HG02759 (cell line): Measurements from ENCODE around the gene INSL4.

Source experiments
- ATAC-seq: cut with Tn5 transposase; IDR thresholded peaks from one replicate; pipeline ENCODE4 v1.9.1; 2021; ENCODE audit warnings: mild to moderate bottlenecking, moderate library complexity; ENCODE audit not compliant: unreplicated experiment

INSL4 gene

GRCh38 chr9:5231212-5231611, at the start of gene INSL4:
Gene INSL4, plus strand, starts transcription at chr9:5231419. Its CDS starts 105 bp downstream, at chr9:5231524.
- no peak for ATAC-seq

DNA sequence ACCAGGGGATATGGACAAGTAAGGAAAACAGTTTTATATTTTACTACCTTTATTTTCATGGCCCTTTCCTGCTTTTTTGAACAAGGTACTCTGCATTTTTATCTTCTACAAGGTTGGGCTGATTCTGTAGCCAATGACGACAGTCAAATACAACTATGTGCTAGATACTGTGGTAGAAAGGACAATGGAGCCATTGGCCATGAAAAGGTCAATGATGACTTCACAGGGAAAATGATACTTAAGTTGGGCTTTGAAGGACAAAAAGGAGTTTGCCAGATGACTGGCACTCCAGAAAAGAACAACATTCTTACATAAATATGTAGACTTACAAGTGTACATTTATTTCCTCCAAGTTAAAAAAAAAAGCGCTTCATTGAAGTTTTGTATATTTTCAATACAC, 46.4 kb upstream of the INSL4 start:
- no peak for ATAC-seq

- ATAC-seq = no peak
These were observed 45.9 kb upstream of the INSL4 start, which contains the start of gene INSL6 for GRCh38 chr9:5185220-5185840. Gene INSL6, minus strand, starts transcription at chr9:5185639. Its CDS starts 37 bp downstream, at chr9:5185602.

DNA sequence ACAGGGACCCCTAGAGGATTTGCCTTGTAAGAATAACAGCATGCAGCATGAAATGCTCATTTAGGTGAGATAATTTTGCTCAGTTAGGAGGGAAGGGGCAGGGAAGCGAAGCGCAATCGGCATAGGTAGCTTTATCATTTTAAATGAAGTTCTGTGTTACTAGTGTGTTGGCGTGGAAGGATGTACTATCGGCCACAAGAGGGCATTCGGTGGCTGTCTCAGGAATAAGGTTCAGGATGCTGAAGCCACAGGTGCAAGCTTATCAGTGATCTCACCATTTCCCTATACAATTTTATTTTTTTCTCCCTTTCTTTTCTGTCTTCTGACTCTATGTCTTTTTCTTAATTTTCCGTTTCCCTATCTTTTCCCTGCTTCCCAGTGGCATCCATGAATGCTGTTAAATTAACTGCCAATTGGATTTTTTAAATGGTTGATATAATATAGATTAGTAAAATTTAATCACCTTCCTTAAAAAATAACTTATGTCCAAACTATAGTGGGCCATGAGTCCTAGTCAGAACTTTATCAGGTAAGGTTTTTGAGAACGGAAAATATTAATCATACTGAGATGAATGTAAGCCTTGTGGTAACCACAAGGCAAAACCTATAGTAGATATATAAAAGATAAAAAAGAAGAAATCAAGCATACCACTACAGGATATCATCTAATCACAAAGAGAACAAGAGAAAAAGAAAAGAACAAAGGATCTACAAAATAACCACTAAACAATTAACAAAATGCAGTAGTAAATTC, 44.6 kb upstream of the INSL4 start:
- ATAC-seq = no peak

- no peak for ATAC-seq
These were observed 42.9 kb upstream of the INSL4 start for GRCh38 chr9:5188060-5188984.

DNA sequence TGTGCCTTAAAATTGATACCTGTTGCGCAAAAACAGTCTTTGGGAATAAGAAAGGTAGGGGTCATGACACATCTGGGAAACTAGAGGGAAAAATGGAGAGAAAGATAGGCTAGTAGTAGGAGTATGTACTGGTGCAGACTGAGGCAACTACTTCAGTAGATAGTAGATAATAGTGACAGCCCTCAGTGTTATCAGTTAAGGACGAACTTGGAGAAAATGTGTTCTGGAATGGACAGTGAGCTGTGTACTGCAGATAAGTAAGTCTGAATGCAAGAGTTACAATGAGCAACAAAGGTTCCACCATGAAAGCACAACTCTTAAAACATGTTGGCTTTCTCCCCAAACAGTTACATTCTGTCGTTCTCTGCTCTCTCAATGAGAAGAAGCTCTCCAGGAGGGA, 39.2 kb upstream of the INSL4 start:
- no peak for ATAC-seq

DNA sequence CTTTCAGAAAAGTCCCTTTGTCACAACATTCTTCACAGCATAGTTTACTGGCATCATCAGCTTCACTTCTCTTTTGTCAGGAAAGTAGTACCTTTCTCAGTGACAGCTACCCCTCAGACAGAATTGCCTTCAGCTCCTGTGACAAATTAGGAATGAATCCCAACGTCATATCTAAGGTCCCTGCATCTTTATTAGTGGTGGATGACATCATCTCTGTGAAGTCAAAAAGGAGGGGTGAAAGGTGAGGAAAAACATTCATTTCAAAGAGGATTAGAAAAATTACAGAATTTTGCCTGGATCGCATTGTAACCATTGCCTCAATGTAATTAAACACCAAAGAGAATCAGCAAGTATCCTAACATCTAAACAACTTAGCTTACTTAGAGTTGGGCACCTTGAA, 37.9 kb upstream of the INSL4 start:
- no peak for ATAC-seq

- no peak for ATAC-seq
These were observed 35.8 kb upstream of the INSL4 start for GRCh38 chr9:5195463-5195862.

DNA sequence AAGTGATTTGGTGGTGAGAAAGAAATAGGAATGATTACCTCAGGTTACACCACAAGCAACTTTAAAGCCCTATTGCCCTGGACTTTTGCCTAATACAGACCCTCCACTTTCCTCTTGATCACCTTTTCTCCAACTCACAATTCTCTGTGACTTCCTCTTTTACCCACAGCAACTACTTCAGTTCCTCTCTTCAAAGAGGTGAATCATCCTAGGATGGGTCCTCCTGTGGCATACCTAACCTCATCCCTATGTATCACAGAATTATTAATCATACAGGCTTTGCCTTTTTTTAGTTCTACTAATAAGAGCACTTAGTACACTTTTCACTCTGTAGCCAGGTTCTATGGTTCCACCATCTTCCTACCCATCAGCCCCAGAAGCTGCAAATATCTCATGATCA, 26.1 kb upstream of the INSL4 start:
- no peak for ATAC-seq

GRCh38 chr9:5230554-5230953, 665 bp upstream of the INSL4 start:
- ATAC-seq = no peak

- no peak for ATAC-seq
These were observed 32.4 kb downstream of the INSL4 start for GRCh38 chr9:5263351-5264218.

DNA sequence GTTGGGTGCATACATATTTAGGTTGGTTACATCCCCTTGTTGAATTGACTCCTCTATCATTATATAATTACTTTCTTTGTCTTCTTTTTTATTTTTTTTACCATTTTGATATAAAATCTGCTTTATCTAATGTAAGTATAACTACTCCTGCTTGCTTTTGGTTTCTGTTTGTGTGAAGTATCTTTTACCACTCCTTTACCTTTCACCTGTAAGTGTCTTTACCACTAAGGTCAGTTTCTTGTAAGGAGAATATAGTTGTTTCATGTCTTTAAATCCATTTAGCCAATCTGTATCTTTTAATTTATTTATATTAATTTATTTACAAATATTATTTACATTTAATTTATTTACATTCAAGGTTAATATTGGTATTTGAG, 33.0 kb downstream of the INSL4 start:
- ATAC-seq = no peak

- no peak for ATAC-seq
These were observed 34.7 kb downstream of the INSL4 start for GRCh38 chr9:5265939-5266338.

DNA sequence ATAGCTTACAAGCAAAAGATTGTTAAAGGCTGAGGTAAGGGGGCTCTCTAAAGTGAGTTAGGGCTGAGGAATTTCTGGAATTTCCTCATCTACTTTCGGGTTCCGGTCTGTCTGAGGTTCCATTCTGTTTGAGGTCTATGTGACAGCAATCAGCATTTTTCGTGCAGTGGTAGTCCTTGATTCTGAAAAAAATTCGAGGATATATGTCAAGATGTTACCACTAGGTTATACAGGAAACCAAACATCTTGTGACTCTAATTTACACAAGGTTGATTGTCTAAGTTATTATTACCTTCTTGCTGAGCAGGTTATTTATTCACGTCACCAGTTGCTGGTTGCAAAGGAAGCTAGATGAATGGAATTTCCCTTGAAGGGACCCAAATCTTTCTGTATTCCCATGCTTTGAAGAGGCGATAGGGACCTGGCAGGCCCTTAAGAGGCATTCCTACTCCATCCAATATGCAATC, 38.1 kb downstream of the INSL4 start:
- no peak for ATAC-seq

DNA sequence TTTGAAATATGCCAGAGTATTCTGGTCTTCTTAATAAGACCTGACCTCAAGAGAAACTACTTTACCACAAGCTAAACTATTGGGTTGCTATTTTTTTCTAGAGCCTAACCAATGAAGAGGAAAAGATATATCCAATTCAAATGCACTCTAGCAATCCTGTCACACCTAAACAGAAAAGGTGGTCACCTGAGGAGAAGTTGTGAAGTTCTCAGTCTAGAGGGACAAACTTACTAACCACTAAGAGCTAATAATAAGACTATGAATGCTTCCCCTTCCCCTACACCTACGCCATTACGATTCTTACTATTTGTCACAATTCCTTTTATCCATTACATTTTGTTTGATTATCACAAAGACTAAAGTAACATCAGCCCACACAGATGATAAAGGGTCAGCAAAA, 43.6 kb downstream of the INSL4 start:
- ATAC-seq = no peak

- no peak for ATAC-seq
These were observed 47.3 kb downstream of the INSL4 start for GRCh38 chr9:5278486-5278885.
